Measurements from ENCODE around the gene INAVA.

GRCh38 chr1:200869376-200869752 is 25.3 kb upstream of the INAVA start:
- TF ChIP-seq CTCF (IDR thresholded peaks at IDR 0.05) (no peak), POLR2A (IDR thresholded peaks at IDR 0.05) (no peak), EP300 (IDR thresholded peaks at IDR 0.05) (no peak)

Data from tibial nerve (tissue), 4 donors.